HepG2 (cell line): Measurements from ENCODE around the gene ZC3H18. TPM values are rescaled to one million over a fixed set of nuclear protein-coding genes. Genes with fewer than 3 reads are reported as not detected.

Experiments
- ATAC-seq: fragments of 200-7000 bp; cut with Tn5 transposase; 3 replicates; pipeline ENCODE4 v1.9.1; 2020; ENCODE audit warnings: mild to moderate bottlenecking, moderate library complexity
- BruUV-seq: library from RNA; stranded (reverse); fragments of 400-500 nt; replicated peaks from 2 replicates; lab custom pipeline; 2021; lab: Mats Ljungman, UMichigan
- CTCF ChIA-PET: fragments of 300-600 bp; formaldehyde crosslinking; extraction: SDS; loops from one replicate; lab custom pipeline; 2021; ENCODE audit warnings: low total read pairs, inconsistent platforms, low intra/inter-chr PET ratio; lab: Yijun Ruan, JAX
- POLR2A ChIA-PET: fragments of 350-600 bp; sonication (Branson Sonifier 250); formaldehyde crosslinking; loops from one replicate; lab custom pipeline; 2020; ENCODE audit warnings: antibody characterized with exemption, inconsistent platforms; lab: Yijun Ruan, JAX
- DNase-seq: peaks from one replicate; pipeline ENCODE4 v3.0.0-alpha.2; 2015; ENCODE audit warnings: low spot score
- FAIRE-seq: peaks from 3 replicates; lab custom pipeline; 2011; peaks lifted over from hg19 to GRCh38; lab: Jason Lieb, UNC
- H2AFZ ChIP-seq: one replicate; pipeline ENCODE4 v1.6.1; 2011; ENCODE audit warnings: low read length, inconsistent platforms
- H3K27ac ChIP-seq: fragments of 300-600 bp; 3 replicates; pipeline ENCODE4 v1.8.0; 2011; ENCODE audit warnings: mixed run types, mild to moderate bottlenecking, mixed read lengths, low read length, inconsistent platforms; ENCODE audit not compliant: insufficient read depth; ENCODE audit errors: extremely low read length
- H3K27me3 ChIP-seq, 2 experiments: fragments of 200-600 bp in 1 of 2; 2 replicates in 1 of 2; 3 replicates in 1 of 2; pipeline versions ENCODE4 v1.6.0 to v1.8.0; 2011; ENCODE audit warnings: low read length in 2 of 2, mild to moderate bottlenecking in 2 of 2, moderate library complexity in 2 of 2, inconsistent platforms in 1 of 2; ENCODE audit not compliant: insufficient read depth in 2 of 2, control insufficient read depth in 1 of 2
- H3K36me3 ChIP-seq, 2 experiments: fragments of 200-600 bp in 1 of 2; replicated peaks in 1 of 2; 2 replicates in 1 of 2; 3 replicates in 1 of 2; pipeline versions ENCODE4 v1.5.1 to v1.8.0; 2011; ENCODE audit warnings: low read length in 2 of 2, inconsistent platforms in 1 of 2; ENCODE audit not compliant: insufficient read depth in 2 of 2, control insufficient read depth in 1 of 2
- H3K4me1 ChIP-seq: 2 replicates; pipeline ENCODE4 v1.5.1; 2012; ENCODE audit warnings: low read length, inconsistent platforms; ENCODE audit not compliant: insufficient read depth
- H3K4me2 ChIP-seq: 2 replicates; pipeline ENCODE4 v1.6.0; 2011; ENCODE audit warnings: low read depth, low read length, inconsistent platforms
- H3K4me3 ChIP-seq, 3 experiments: fragments of 200-600 bp in 1 of 3; sonication (generic), shearing (Covaris generic) in 1 of 3; replicated peaks in 1 of 3; 2 replicates each; pipeline ENCODE4 v1.5.1; 2011 to 2016; ENCODE audit warnings: low read length in 3 of 3, inconsistent platforms in 2 of 3, low read depth in 2 of 3, mild to moderate bottlenecking in 2 of 3, control low read depth in 1 of 3, mixed read lengths in 1 of 3; ENCODE audit not compliant: insufficient read depth in 1 of 3
- H3K79me2 ChIP-seq: one replicate; pipeline ENCODE4 v1.6.1; 2011; ENCODE audit warnings: low read length, inconsistent platforms; ENCODE audit not compliant: insufficient read depth
- H3K9ac ChIP-seq: 2 replicates; pipeline ENCODE4 v1.6.0; 2011; ENCODE audit warnings: mild to moderate bottlenecking, low read depth, low read length, inconsistent platforms; ENCODE audit not compliant: insufficient read depth
- H3K9me3 ChIP-seq: 2 replicates; pipeline ENCODE4 v1.5.1; 2012; ENCODE audit warnings: mild to moderate bottlenecking, low read length
- H4K20me1 ChIP-seq: 2 replicates; pipeline ENCODE4 v1.6.0; 2011; ENCODE audit warnings: inconsistent platforms, mild to moderate bottlenecking, low read length, moderate library complexity; ENCODE audit not compliant: insufficient read depth
- EZH2 ChIP-seq: conservative IDR thresholded peaks from 2 replicates; pipeline ENCODE4 v1.6.1; 2012; ENCODE audit warnings: mild to moderate bottlenecking, low read depth, low read length, moderate library complexity
- MTF2 ChIP-seq: sonication (generic); formaldehyde crosslinking; IDR thresholded peaks from 2 replicates; pipeline ENCODE4 v1.5.0; 2020; ENCODE audit warnings: missing genetic modification reagents, borderline replicate concordance
- NFKBIZ ChIP-seq: IDR thresholded peaks from 2 replicates; pipeline ENCODE4 v1.6.1; 2018; ENCODE audit warnings: missing genetic modification reagents, missing compliant biosample characterization
- PCBP1 ChIP-seq: fragments of 200-400 bp; formaldehyde crosslinking; IDR thresholded peaks from 2 replicates; pipeline ENCODE4 v1.6.1; 2017; ENCODE audit warnings: mild to moderate bottlenecking, low read depth, low read length, borderline replicate concordance
- U2AF1 ChIP-seq: fragments of 200-400 bp; formaldehyde crosslinking; optimal IDR thresholded peaks from 2 replicates; pipeline ENCODE3; 2017; ENCODE audit warnings: mild to moderate bottlenecking, low read depth, low read length
- ZFAT ChIP-seq: sonication (generic); formaldehyde crosslinking; conservative IDR thresholded peaks from 2 replicates; pipeline ENCODE4 v1.8.1; 2023; ENCODE audit warnings: missing genetic modification reagents, inconsistent platforms
- ZNF180 ChIP-seq: sonication (generic); formaldehyde crosslinking; IDR thresholded peaks from 2 replicates; pipeline ENCODE4 v1.4.0; 2020; ENCODE audit warnings: low read depth, missing genetic modification reagents, borderline replicate concordance
- ZNF782 ChIP-seq: sonication (generic); formaldehyde crosslinking; IDR thresholded peaks from 2 replicates; pipeline ENCODE4 v1.4.0; 2020; ENCODE audit warnings: missing genetic modification reagents, mild to moderate bottlenecking, borderline replicate concordance
- WGBS: methylation state at CpG from one replicate; pipeline ENCODE4 v1.1.6; 2017; ENCODE audit warnings: low lambda C conversion rate; 5-methylcytosine and 5-hydroxymethylcytosine counted together
- in situ Hi-C: cut with HindIII; loops from 2 replicates; pipeline ENCODE4 v1.10.0; 2017; ENCODE audit warnings: low pct_unique_long_range_greater_than_20kb; ENCODE audit not compliant: extremely low pct_ligation_motif_present
- intact Hi-C: fragments of 100-400 bp; cut with micrococcal nuclease; formaldehyde crosslinking; loops from one replicate; pipeline ENCODE4 v1.10.0; 2022; ENCODE audit not compliant: unreplicated experiment
- polyA plus RNA-seq, 8 experiments: library from polyadenylated mRNA; depleted of rRNA in 3 of 8; stranded (reverse) in 7 of 8; unstranded in 1 of 8; fragments of >200 nt; fragmentation: Illumina TruSeq in 4 of 8; extraction: Trizol in 4 of 8; gene quantifications; 2 replicates each; pipeline versions ENCODE4 v1.2.1 to v1.2.3, GENCODE V29; 2011 to 2016; ENCODE audit warnings: low read depth in 4 of 8, missing spikeins in 1 of 8, mixed read lengths in 1 of 8; ENCODE audit not compliant: insufficient read depth in 1 of 8
- total RNA-seq, 5 experiments: library from RNA; depleted of rRNA; stranded (reverse); fragments of >200 nt; fragmentation: Illumina TruSeq; extraction: Trizol; gene quantifications; 2 replicates each; pipeline ENCODE4 v1.2.3, GENCODE V29; 2016; ENCODE audit warnings: low read depth in 1 of 5
- TF ChIP-seq, protein P1 (sequence below): sonication (generic); formaldehyde crosslinking; IDR thresholded peaks from 2 replicates; pipeline ENCODE4 v1.9.0; 2021; ENCODE audit warnings: missing genetic modification reagents, borderline replicate concordance
- TF ChIP-seq, protein P2 (sequence below): sonication (generic); formaldehyde crosslinking; IDR thresholded peaks from 2 replicates; pipeline ENCODE4 v1.5.1; 2020; ENCODE audit warnings: missing genetic modification reagents, mild to moderate bottlenecking, borderline replicate concordance
- TF ChIP-seq, protein P3 (sequence below), 2 experiments: fragments of 450-650 bp in 1 of 2; sonication (generic) in 1 of 2; formaldehyde crosslinking in 1 of 2; IDR thresholded peaks; 2 replicates each; pipeline versions ENCODE4 v1.6.1 to v1.8.0; 2016 to 2022; ENCODE audit warnings: antibody characterized with exemption in 1 of 2, mild to moderate bottlenecking in 1 of 2, missing genetic modification reagents in 1 of 2

ZC3H18 gene
- total and polyA plus RNA-seq, 2 of the 13 experiments (the other 11 are each of a cell fraction or from before 2014, with no cell fraction given), result 11.2 to 27.4 TPM

GRCh38 chr16:88539652-88540345, 30.4 kb upstream of the ZC3H18 start:
- FAIRE-seq (no peak), ATAC-seq (peak; percentile 44), DNase-seq (no peak)
- no peak overlapping the region for H3K27ac ChIP-seq
- peaks cover 20% of the 10 kb centered on the region for H3K9me3 ChIP-seq
- BruUV-seq, result no TSS peak
- no peaks in the 10 kb centered on the region for H3K4me1 ChIP-seq
- H3K36me3 ChIP-seq, result peaks cover 0 to 3% of the 10 kb centered on the region in 2 experiments; a peak in 1 of 5 replicates
- no peaks in the 10 kb centered on the region for H3K79me2 ChIP-seq
- H3K9ac ChIP-seq, result no peak overlapping the region
- no peaks in the 10 kb centered on the region; the same call in 1 of the 2 replicates for H4K20me1 ChIP-seq
- ChIA-PET POLR2A (no interaction called here), CTCF (no interaction called here)
- no peak overlapping the region for H3K4me3 ChIP-seq
- no peak overlapping the region for H3K4me2 ChIP-seq
- 11% methylated on average over 19 of the region's 26 CpGs for WGBS
- H3K27me3 ChIP-seq, result peaks cover 15 to 46% of the 10 kb centered on the region in 2 experiments; a peak in 4 of 5 replicates
- no peak overlapping the region for H2AFZ ChIP-seq
- intact Hi-C loops (no loop called here), in situ Hi-C loops (no loop called here)
- TF ChIP-seq ZNF782 (CRISPR knock-in tag) (no peak), EZH2 (0 out of 2 replicates have a peak, but pooled peaks have one; percentile 28), ZNF180 (CRISPR knock-in tag) (no peak), PCBP1 (peak; percentile 18; the same call in 1 of the 2 replicates), U2AF1 (no peak), ZFAT (CRISPR knock-in tag) (no peak), NFKBIZ (CRISPR knock-in tag) (no peak), MTF2 (CRISPR knock-in tag) (0 out of 2 replicates have a peak, but pooled peaks have one; percentile 25)
- TF ChIP-seq, protein P1, sequence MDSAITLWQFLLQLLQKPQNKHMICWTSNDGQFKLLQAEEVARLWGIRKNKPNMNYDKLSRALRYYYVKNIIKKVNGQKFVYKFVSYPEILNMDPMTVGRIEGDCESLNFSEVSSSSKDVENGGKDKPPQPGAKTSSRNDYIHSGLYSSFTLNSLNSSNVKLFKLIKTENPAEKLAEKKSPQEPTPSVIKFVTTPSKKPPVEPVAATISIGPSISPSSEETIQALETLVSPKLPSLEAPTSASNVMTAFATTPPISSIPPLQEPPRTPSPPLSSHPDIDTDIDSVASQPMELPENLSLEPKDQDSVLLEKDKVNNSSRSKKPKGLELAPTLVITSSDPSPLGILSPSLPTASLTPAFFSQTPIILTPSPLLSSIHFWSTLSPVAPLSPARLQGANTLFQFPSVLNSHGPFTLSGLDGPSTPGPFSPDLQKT (CRISPR knock-in tag), result no peak
- TF ChIP-seq, protein P2, sequence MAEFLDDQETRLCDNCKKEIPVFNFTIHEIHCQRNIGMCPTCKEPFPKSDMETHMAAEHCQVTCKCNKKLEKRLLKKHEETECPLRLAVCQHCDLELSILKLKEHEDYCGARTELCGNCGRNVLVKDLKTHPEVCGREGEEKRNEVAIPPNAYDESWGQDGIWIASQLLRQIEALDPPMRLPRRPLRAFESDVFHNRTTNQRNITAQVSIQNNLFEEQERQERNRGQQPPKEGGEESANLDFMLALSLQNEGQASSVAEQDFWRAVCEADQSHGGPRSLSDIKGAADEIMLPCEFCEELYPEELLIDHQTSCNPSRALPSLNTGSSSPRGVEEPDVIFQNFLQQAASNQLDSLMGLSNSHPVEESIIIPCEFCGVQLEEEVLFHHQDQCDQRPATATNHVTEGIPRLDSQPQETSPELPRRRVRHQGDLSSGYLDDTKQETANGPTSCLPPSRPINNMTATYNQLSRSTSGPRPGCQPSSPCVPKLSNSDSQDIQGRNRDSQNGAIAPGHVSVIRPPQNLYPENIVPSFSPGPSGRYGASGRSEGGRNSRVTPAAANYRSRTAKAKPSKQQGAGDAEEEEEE (CRISPR knock-in tag), result no peak
- TF ChIP-seq, protein P3, sequence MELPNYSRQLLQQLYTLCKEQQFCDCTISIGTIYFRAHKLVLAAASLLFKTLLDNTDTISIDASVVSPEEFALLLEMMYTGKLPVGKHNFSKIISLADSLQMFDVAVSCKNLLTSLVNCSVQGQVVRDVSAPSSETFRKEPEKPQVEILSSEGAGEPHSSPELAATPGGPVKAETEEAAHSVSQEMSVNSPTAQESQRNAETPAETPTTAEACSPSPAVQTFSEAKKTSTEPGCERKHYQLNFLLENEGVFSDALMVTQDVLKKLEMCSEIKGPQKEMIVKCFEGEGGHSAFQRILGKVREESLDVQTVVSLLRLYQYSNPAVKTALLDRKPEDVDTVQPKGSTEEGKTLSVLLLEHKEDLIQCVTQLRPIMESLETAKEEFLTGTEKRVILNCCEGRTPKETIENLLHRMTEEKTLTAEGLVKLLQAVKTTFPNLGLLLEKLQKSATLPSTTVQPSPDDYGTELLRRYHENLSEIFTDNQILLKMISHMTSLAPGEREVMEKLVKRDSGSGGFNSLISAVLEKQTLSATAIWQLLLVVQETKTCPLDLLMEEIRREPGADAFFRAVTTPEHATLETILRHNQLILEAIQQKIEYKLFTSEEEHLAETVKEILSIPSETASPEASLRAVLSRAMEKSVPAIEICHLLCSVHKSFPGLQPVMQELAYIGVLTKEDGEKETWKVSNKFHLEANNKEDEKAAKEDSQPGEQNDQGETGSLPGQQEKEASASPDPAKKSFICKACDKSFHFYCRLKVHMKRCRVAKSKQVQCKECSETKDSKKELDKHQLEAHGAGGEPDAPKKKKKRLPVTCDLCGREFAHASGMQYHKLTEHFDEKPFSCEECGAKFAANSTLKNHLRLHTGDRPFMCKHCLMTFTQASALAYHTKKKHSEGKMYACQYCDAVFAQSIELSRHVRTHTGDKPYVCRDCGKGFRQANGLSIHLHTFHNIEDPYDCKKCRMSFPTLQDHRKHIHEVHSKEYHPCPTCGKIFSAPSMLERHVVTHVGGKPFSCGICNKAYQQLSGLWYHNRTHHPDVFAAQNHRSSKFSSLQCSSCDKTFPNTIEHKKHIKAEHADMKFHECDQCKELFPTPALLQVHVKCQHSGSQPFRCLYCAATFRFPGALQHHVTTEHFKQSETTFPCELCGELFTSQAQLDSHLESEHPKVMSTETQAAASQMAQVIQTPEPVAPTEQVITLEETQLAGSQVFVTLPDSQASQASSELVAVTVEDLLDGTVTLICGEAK (IDR thresholded peaks at IDR 0.05), result no peak
- TF ChIP-seq, protein P3 (CRISPR knock-in tag; IDR thresholded peaks at IDR 0.05), result no peak
